ENCODE measurements around the gene FGFR2. TPM values are rescaled to one million over a fixed set of nuclear protein-coding genes. Genes with fewer than 3 reads are reported as not detected.

Gene FGFR2
- total and polyA plus RNA-seq, 2 experiments from 2014 or later, result 41.3 to 90.4 TPM

DNA sequence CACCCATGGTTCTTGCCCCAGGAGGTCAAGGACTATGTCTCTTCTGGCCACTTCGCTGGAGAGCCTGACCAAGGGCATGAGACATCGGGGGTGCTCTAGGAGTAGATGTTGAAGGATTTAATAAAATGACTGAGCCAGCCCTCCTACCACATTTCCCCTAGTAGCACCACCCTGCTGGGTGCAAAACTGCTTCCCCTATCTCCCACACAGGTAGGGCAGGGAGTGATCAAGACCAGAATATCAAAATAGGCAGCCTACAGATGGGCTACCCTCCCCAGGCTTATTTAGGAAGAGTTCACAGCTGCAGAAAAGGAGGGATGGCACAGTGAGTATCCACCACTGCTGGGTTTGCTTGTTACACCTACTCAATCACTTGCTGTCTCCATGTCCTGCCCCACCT is 103.9 kb downstream of the FGFR2 start:
- Histone ChIP-seq H3K9me2 (replicated peaks; ENCODE audit: insufficient read depth) (no peaks in the 10 kb centered on the region), H2AFZ (no peak overlapping the region), H4K20me1 (ENCODE audit: insufficient read depth, poor library complexity, severe bottlenecking) (no peaks in the 10 kb centered on the region), H3K36me3 (replicated peaks; ENCODE audit: insufficient read depth, low read depth) (no peaks in the 10 kb centered on the region), H3K79me2 (peaks cover 42% of the 10 kb centered on the region), H3K9me3 (ENCODE audit: low read depth) (no peaks in the 10 kb centered on the region), H3K4me3 (no peak overlapping the region), H3K4me1 (ENCODE audit: insufficient read depth) (peaks cover 5% of the 10 kb centered on the region), H3K27ac (no peak overlapping the region), H3K4me2 (no peak overlapping the region), H3K27me3 (no peaks in the 10 kb centered on the region)
- no peak for DNase-seq (ENCODE audit: low spot score)
- WGBS (ENCODE audit: low lambda C conversion rate, missing lambda C conversion rate), result 73% methylated on average over 2 of the region's 2 CpGs
- no peak for TF ChIP-seq EZH2phosphoT487 (IDR thresholded peaks at IDR 0.05; ENCODE audit: low read depth, severe bottlenecking, unreplicated experiment)
- TF ChIP-seq, protein P1, sequence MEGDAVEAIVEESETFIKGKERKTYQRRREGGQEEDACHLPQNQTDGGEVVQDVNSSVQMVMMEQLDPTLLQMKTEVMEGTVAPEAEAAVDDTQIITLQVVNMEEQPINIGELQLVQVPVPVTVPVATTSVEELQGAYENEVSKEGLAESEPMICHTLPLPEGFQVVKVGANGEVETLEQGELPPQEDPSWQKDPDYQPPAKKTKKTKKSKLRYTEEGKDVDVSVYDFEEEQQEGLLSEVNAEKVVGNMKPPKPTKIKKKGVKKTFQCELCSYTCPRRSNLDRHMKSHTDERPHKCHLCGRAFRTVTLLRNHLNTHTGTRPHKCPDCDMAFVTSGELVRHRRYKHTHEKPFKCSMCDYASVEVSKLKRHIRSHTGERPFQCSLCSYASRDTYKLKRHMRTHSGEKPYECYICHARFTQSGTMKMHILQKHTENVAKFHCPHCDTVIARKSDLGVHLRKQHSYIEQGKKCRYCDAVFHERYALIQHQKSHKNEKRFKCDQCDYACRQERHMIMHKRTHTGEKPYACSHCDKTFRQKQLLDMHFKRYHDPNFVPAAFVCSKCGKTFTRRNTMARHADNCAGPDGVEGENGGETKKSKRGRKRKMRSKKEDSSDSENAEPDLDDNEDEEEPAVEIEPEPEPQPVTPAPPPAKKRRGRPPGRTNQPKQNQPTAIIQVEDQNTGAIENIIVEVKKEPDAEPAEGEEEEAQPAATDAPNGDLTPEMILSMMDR (IDR thresholded peaks at IDR 0.05; ENCODE audit: poor library complexity), result no peak
- no peak for TF ChIP-seq EZH2 (IDR thresholded peaks at IDR 0.05; ENCODE audit: borderline replicate concordance)

GRCh38 chr10:121493521-121493920 is 104.7 kb downstream of the FGFR2 start:
- H3K9me3 ChIP-seq (ENCODE audit: low read depth), result no peaks in the 10 kb centered on the region
- no peak overlapping the region for H3K27ac ChIP-seq
- no peak for TF ChIP-seq EZH2phosphoT487 (IDR thresholded peaks at IDR 0.05; ENCODE audit: low read depth, severe bottlenecking, unreplicated experiment)
- TF ChIP-seq EZH2 (IDR thresholded peaks at IDR 0.05; ENCODE audit: borderline replicate concordance), result no peak
- TF ChIP-seq, protein P1 (IDR thresholded peaks at IDR 0.05; ENCODE audit: poor library complexity), result no peak
- H2AFZ ChIP-seq, result no peak overlapping the region
- H4K20me1 ChIP-seq (ENCODE audit: insufficient read depth, poor library complexity, severe bottlenecking), result no peaks in the 10 kb centered on the region
- peaks cover 5% of the 10 kb centered on the region for H3K4me1 ChIP-seq (ENCODE audit: insufficient read depth)
- no peaks in the 10 kb centered on the region for H3K9me2 ChIP-seq (replicated peaks; ENCODE audit: insufficient read depth)
- H3K4me3 ChIP-seq, result no peak overlapping the region
- 74% methylated on average over 8 of the region's 8 CpGs for WGBS (ENCODE audit: low lambda C conversion rate, missing lambda C conversion rate)
- H3K36me3 ChIP-seq (replicated peaks; ENCODE audit: insufficient read depth, low read depth), result no peaks in the 10 kb centered on the region
- no peak for DNase-seq (ENCODE audit: low spot score)
- no peaks in the 10 kb centered on the region for H3K27me3 ChIP-seq
- H3K79me2 ChIP-seq, result peaks cover 42% of the 10 kb centered on the region
- no peak overlapping the region for H3K4me2 ChIP-seq

DNA sequence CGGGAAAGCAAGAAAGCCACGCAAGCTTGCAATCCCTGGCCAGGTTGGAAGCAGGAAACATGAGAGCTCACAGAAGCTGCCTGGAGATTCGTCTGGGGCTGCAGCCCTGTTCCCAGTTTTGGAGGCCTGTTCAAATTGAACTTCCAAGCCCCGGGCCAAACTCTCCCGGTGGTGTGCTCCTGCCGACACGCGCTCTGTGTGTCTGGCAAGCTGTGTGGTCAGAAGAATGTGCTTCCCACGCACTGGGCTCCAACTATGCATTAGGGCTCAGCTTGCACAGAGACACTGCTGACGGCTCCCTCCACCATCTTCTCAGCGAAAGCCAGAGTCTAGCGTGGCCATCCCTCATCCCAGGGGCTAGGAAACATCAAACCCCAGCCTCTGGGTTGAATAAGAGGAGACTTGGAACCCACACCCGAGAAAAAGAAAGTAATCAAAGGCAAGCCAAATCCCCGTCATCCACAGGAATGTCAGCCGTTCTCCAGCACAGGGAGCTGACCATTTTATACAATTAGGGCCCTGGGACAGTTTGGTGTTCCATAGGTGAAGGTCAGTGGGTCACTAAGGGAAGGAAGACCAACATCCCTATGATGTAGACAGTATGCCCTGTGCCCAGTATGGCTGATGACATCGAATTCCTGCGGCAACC is 107.2 kb downstream of the FGFR2 start:
- H3K9me3 ChIP-seq (ENCODE audit: low read depth), result no peaks in the 10 kb centered on the region
- H2AFZ ChIP-seq, result no peak overlapping the region
- no peak overlapping the region for H3K4me3 ChIP-seq
- H3K27me3 ChIP-seq, result no peaks in the 10 kb centered on the region
- H3K27ac ChIP-seq, result peak overlapping the region; percentile 23
- no peak overlapping the region for H3K4me2 ChIP-seq
- H3K4me1 ChIP-seq (ENCODE audit: insufficient read depth), result peaks cover 5% of the 10 kb centered on the region
- no peak for DNase-seq (ENCODE audit: low spot score)
- H3K36me3 ChIP-seq (replicated peaks; ENCODE audit: insufficient read depth, low read depth), result no peaks in the 10 kb centered on the region
- H3K79me2 ChIP-seq, result peaks cover 36% of the 10 kb centered on the region
- H3K9me2 ChIP-seq (replicated peaks; ENCODE audit: insufficient read depth), result no peaks in the 10 kb centered on the region
- WGBS (ENCODE audit: low lambda C conversion rate, missing lambda C conversion rate), result 65% methylated on average over 17 of the region's 17 CpGs
- TF ChIP-seq, protein P1 (IDR thresholded peaks at IDR 0.05; ENCODE audit: poor library complexity), result no peak
- TF ChIP-seq EZH2phosphoT487 (IDR thresholded peaks at IDR 0.05; ENCODE audit: low read depth, severe bottlenecking, unreplicated experiment), result no peak
- no peak for TF ChIP-seq EZH2 (IDR thresholded peaks at IDR 0.05; ENCODE audit: borderline replicate concordance)
- no peaks in the 10 kb centered on the region for H4K20me1 ChIP-seq (ENCODE audit: insufficient read depth, poor library complexity, severe bottlenecking)
